DND-41 (cell line): ENCODE data around the gene FBXW7.

Experiments used
- EZH2 ChIP-seq: IDR thresholded peaks from 3 replicates; pipeline ENCODE4 v1.6.1; 2012; ENCODE audit warnings: borderline replicate concordance, low read depth, mild to moderate bottlenecking, moderate library complexity, low read length, inconsistent platforms; ENCODE audit not compliant: severe bottlenecking
- TF ChIP-seq, protein P1 (sequence below): IDR thresholded peaks from 2 replicates; pipeline ENCODE4 v1.5.1; 2012; ENCODE audit warnings: borderline replicate concordance, low read length, moderate library complexity, mild to moderate bottlenecking; ENCODE audit not compliant: poor library complexity, severe bottlenecking; ENCODE audit errors: extremely low read depth

DNA sequence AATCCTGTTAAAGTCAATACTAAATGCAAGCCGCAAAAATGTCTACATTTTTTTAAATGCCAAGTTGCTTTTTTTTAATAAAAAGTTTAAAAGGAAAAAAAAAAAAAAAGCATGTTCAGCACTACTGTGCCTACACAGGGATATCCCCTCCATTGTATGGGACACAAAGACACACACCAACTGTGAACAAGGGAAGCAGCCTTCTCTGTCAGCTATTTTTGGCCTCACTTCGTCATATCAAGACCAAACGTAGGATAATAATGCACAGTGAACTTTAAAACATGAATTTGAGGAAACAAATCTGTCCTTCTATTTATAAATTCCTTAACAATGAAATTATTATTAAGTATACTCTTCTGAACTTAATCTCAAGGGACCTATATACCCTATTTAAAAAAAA, 4.4 kb downstream of the FBXW7 start:
- TF ChIP-seq, protein P1, sequence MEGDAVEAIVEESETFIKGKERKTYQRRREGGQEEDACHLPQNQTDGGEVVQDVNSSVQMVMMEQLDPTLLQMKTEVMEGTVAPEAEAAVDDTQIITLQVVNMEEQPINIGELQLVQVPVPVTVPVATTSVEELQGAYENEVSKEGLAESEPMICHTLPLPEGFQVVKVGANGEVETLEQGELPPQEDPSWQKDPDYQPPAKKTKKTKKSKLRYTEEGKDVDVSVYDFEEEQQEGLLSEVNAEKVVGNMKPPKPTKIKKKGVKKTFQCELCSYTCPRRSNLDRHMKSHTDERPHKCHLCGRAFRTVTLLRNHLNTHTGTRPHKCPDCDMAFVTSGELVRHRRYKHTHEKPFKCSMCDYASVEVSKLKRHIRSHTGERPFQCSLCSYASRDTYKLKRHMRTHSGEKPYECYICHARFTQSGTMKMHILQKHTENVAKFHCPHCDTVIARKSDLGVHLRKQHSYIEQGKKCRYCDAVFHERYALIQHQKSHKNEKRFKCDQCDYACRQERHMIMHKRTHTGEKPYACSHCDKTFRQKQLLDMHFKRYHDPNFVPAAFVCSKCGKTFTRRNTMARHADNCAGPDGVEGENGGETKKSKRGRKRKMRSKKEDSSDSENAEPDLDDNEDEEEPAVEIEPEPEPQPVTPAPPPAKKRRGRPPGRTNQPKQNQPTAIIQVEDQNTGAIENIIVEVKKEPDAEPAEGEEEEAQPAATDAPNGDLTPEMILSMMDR: no peak
- TF ChIP-seq EZH2: no peak
